Fibroblast of skin of abdomen (primary cell): Measurements from ENCODE around the gene NLRP4.
"Not testable (repeated sequence)": the region's sequence is repeated elsewhere in the genome, so short reads cannot be mapped to it uniquely, and the experiment has no call there.

Source experiments
- DNase-seq: peaks from one replicate; pipeline ENCODE4 v3.0.0-alpha.2; 2013

The NLRP4 gene

DNA sequence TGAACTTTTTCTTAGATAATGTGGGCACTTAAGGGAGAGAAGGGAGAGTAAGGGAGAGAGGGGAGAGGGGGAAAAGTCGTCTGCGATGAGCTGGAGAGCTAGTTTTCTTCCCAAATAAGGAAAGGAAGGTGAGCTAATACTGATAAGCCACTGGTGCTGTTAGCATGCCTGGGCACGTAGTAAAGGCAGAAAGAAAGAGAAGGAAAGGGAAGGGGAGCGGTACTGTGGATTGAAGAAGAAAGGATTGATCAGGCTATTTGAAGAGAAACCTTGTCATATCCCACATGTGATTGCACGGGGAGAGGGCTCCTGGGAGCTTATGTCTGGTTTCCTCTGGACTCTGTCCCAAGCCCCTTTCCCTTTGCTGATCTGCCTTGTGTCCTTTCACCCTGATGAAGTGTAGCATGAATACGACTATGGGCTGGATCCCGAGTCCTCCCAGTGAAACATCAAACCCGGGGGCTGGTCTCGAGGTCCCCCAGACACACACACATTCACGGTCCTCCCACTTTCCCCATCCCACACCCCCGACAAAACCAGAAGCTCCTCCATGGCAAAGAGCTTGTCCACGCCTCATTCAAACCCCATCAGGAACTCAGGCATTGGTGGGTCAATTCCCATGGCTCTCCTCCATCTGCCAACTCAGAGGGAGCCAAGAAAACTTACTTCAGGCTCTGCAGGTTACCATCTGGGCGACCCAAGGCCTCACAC lies 65.2 kb downstream of the NLRP4 start:
- no peak for DNase-seq

DNA sequence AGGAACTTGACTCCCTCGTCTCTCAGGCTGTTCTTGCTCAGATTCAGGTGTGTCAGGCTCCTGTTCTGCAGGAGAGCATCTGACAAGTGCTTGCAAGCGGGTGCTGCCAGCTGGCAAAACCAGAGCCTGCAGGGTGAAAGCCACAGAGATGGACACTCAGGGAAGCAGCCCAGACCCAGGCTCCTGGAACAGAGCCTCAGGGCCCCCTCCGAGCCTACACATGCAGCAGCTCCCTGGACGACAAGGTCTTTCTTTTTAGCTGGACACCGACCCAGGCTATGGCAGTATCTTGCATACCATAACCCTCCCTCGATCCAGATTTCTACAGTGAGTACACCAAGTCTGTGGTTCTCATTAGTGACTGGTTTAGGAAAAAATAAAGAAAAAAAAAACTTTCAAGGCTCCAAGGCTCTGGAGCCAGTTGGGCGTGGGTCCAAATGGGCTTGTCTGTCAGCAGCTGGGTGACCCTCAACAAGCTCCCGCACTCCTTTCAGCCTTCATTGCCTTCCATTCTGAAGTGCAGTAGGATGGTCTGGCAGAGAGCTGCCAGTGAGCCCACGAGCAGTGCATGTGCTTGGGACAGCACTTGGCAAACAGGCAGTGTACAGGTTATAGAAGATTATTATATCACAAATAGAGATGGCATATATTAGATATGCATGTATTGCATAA lies 65.9 kb downstream of the NLRP4 start:
- no peak for DNase-seq

DNA sequence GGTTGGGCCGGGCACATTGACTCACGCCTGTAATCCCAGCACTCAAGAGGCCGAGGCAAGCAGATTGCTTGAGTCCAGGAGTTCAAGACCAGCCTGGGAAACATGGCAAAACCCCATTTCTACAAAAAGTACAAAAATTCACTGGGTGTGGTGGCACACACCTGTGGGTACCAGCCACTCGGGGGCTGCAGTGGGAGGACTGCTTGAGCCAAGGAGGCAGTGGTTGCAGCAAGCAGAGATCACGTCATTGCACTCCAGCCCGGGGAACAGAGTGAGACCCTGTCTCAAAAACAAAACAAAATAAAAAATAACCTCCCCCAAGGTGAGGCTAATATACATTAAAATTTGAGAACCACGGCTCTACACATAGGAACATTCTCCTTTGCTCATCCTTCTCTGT lies 70.9 kb downstream of the NLRP4 start:
- DNase-seq = no peak

DNA sequence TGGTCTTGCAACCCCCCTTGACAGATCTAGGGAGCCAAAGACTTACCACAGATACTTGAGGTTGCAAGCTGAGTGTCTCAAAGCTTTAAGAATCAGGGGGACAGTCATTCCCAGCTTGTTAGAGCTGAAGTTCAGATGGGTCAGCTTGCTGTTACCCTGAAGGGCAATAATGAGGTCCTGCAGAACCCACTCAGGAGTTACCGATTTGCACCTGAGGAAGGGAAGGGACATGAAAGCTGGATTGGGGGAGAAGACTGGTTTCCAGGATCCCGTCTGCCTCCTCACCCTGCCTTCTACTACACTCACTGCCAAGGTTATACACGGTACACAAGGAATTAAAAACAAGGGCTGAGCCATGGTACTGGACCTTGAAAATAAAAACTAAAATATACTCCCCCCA lies 71.4 kb downstream of the NLRP4 start:
- DNase-seq = no peak

DNA sequence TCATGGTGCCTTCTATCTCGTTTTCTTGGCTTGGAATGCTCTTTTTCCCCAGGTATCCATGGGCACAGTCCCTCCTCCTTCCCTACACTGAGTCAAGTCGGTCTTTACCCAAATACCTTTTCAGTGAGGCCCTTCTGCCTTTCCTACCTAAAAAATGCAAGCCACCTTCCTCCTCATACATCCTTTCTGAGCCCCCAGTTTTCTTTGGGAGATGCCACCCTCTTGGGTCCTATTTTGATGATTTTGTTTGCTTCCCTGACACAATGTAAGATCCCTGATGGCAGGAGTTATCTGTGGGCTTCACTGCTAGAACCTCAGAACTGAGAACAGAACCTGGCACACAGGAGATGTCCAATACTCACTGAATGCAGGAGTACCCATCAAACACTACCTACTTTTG lies 73.5 kb downstream of the NLRP4 start:
- DNase-seq = no peak

DNA sequence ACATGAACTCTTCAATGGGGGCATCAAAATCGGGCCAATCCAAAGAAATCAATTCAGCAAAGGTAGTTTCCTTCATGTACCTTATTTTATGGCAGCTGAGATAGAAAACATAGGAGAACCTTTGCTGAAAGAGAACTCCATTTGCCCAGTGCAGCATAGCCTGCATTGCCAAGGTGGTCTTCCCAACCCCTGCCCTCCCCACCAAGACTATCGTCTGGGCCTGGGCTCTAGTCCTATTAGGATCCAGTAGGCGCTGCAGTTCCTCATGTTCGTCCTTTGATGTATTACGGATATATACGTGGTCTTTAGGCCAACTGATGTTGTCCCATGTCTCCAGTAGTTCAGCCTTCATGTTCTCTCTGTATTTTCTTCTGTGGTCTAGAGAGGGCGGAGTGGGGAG lies 76.6 kb downstream of the NLRP4 start:
- no peak for DNase-seq

DNA sequence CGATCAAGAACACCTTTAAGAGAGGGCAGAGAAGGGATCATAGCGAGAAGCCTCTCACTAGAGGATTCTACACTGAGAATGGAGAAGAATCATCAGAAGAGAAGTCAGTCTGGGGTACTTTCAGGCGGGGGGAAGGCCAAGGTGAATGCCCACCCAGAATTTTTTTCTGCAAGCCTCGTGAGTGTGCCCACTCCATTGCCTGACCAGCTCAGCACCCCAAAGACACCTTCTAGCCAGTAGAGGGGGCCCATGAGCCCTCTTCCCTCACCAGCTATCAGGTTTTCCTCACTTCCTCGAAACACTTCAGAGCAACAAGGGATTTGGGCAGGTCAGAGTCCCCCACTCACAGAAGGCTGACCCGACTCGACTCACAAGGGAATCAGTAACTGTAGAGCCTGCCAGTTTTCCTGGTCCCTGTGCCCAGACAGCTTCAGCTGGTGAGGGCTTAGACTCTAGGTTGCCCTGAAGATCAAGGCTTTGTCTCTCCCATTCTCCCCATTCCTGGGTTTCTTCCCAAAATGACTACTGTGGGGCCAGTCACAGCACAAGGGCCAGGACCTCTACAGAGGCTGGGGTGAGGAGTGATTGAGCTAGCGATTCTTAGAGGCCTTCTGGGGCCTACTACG lies 77.4 kb downstream of the NLRP4 start:
- no peak for DNase-seq

DNA sequence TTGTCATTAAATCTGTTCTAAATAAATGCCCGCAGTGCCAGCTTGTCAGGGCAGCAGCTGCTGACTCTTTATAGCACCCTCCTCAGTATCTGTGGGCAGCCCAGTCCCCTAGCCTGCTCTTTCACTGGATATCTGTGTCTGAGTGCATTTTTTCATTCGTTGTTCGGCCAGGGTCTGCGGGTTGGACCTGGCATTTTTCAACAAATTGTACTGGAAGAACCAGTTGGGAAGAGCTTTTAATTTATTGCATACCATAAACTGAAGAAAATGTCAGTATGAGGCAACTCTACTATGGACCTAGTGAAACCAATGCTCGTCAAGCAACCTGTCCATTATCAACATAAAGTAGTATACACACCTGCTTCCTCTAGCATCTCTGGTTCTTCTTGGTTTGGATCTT lies 87.2 kb downstream of the NLRP4 start:
- DNase-seq = no peak

DNA sequence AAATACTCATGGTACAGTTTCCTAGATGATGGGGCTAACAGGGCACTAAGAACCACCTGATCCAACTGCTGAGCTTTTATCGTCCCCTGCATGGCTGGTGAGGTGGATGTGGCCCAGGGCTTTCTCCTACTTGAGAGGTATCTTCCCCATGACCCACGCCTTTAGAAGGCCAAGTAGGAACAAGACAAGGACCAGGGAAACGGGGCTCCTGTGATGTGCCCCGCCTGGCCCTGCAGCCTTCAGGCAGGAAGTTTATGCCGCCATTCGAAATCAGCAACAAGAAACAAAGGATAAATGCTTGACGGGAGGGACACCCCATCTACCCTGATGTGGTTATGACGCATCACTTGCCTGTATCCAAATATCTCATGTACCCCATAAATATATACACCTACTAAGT lies 91.7 kb downstream of the NLRP4 start:
- DNase-seq = no peak

DNA sequence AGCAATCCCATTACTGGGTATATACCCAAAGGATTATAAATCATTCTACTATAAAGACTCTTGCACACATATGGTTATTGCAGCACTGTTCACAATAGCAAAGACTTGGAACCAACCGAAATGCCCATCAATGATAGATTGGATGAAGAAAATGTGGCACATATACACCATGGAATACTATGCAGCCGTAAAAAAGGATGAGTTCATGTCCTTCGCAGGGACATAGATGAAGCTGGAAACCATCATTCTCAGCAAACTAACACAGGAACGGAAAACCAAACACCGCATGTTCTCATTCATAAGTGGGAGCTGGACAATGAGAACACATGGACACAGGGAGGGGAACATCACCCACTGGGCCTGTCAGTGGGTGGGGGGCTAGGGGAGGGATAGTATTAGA lies 92.9 kb downstream of the NLRP4 start:
- not testable (repeated sequence) for DNase-seq

DNA sequence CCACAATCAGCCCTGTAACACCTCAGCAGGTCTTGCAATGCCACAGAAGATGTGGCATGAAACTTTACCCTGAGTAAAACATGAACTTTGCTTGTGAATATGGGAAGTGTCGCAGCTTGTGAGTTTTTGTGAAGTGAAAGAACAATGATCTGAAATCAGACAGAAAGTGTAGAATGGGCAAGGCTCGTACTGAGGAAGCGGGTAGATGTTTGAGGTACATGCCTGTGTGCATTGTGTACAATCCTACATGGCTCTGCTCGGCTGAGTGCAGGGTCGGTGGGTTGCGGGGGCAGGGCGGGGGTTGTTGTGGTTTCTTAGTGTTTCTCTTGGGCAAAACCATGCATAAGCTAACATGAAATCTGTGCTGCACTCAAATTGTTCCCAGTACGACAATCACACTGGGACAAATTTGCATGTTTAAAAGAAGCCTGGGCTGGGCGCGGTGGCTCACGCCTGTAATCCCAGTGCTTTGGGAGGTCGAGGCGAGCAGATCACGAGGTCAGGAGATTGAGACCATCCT lies 94.7 kb downstream of the NLRP4 start:
- no peak for DNase-seq
